ENCODE results near the gene USP5. TPM values are rescaled to one million over a fixed set of nuclear protein-coding genes. Genes with fewer than 3 reads are reported as not detected.

The USP5 gene
- total and polyA plus RNA-seq, 2 experiments from 2014 or later = 61.6 to 78.9 TPM

DNA sequence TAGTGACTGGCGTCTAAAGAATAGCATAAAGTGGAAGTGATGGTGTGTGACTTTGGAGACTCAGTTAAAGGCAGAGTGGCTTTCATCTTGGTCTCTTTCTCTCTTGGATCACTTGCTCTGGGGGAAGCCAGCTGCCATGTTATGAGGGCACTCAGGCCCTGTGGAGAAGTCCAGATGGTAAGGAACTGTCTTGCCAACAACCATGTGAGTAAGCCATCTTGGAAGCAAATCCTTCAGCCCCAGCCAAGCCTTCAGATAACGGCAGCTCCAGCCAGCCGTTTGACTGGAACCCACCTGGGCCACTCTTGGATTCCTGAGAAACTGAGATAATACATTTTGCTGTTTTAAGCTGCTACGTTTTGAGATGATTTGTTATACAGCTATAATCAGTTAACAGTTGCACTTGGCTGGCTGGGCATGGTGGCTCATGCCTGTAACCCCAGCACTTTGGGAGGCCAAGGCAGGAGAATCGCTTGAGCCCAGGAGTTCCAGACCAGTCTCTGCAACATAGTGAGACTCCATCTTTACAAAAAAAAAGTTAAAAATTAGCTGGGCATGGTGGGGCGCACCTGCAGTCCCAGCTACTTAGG, 45.0 kb downstream of the USP5 start:
- H3K4me3 ChIP-seq = no peak overlapping the region
- no peak overlapping the region for H3K4me2 ChIP-seq
- H3K4me1 ChIP-seq (ENCODE audit: insufficient read depth) = no peaks in the 10 kb centered on the region
- peaks cover 3% of the 10 kb centered on the region for H3K79me2 ChIP-seq
- TF ChIP-seq EZH2 (IDR thresholded peaks at IDR 0.05; ENCODE audit: borderline replicate concordance) (no peak), EZH2phosphoT487 (IDR thresholded peaks at IDR 0.05; ENCODE audit: low read depth, severe bottlenecking, unreplicated experiment) (no peak)
- TF ChIP-seq, protein P1, sequence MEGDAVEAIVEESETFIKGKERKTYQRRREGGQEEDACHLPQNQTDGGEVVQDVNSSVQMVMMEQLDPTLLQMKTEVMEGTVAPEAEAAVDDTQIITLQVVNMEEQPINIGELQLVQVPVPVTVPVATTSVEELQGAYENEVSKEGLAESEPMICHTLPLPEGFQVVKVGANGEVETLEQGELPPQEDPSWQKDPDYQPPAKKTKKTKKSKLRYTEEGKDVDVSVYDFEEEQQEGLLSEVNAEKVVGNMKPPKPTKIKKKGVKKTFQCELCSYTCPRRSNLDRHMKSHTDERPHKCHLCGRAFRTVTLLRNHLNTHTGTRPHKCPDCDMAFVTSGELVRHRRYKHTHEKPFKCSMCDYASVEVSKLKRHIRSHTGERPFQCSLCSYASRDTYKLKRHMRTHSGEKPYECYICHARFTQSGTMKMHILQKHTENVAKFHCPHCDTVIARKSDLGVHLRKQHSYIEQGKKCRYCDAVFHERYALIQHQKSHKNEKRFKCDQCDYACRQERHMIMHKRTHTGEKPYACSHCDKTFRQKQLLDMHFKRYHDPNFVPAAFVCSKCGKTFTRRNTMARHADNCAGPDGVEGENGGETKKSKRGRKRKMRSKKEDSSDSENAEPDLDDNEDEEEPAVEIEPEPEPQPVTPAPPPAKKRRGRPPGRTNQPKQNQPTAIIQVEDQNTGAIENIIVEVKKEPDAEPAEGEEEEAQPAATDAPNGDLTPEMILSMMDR (IDR thresholded peaks at IDR 0.05; ENCODE audit: poor library complexity) = no peak
- no peaks in the 10 kb centered on the region for H4K20me1 ChIP-seq (ENCODE audit: insufficient read depth, poor library complexity, severe bottlenecking)
- H2AFZ ChIP-seq = no peak overlapping the region
- no peak for DNase-seq (ENCODE audit: low spot score)
- H3K27me3 ChIP-seq = no peaks in the 10 kb centered on the region
- H3K9me3 ChIP-seq (ENCODE audit: low read depth) = no peaks in the 10 kb centered on the region
- no peaks in the 10 kb centered on the region for H3K9me2 ChIP-seq (replicated peaks; ENCODE audit: insufficient read depth)
- H3K36me3 ChIP-seq (replicated peaks; ENCODE audit: insufficient read depth, low read depth) = no peaks in the 10 kb centered on the region
- no peak overlapping the region for H3K27ac ChIP-seq
- WGBS (ENCODE audit: low lambda C conversion rate, missing lambda C conversion rate) = 94% methylated on average over 6 of the region's 6 CpGs

DNA sequence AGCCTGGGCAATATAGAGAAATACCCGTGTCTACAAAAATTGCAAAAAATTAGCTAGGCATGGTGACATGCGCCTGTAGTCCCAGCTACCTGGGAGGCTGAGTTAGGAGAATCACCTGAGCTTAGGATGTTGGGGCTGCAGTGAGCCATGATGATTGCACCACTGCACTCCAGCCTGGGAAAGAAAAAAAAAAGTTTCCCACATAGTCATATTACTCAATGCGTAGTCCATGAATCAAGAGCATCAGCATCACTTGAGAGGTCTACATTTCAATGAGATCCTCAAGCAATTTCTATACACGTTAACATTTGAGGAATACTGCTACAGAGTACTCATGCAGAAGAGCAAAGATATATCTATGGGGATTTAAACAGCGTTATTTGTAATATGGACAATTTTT, 47.5 kb downstream of the USP5 start:
- TF ChIP-seq, protein P1 (IDR thresholded peaks at IDR 0.05; ENCODE audit: poor library complexity) = no peak
- no peak for TF ChIP-seq EZH2 (IDR thresholded peaks at IDR 0.05; ENCODE audit: borderline replicate concordance)
- no peak for TF ChIP-seq EZH2phosphoT487 (IDR thresholded peaks at IDR 0.05; ENCODE audit: low read depth, severe bottlenecking, unreplicated experiment)
- Histone ChIP-seq H3K36me3 (replicated peaks; ENCODE audit: insufficient read depth, low read depth) (no peaks in the 10 kb centered on the region), H3K9me3 (ENCODE audit: low read depth) (no peaks in the 10 kb centered on the region), H3K9me2 (replicated peaks; ENCODE audit: insufficient read depth) (no peaks in the 10 kb centered on the region), H2AFZ (no peak overlapping the region), H3K27me3 (no peaks in the 10 kb centered on the region), H4K20me1 (ENCODE audit: insufficient read depth, poor library complexity, severe bottlenecking) (no peaks in the 10 kb centered on the region), H3K4me3 (no peak overlapping the region), H3K27ac (no peak overlapping the region), H3K4me1 (ENCODE audit: insufficient read depth) (peaks cover 8% of the 10 kb centered on the region), H3K4me2 (no peak overlapping the region), H3K79me2 (no peaks in the 10 kb centered on the region)
- no peak for DNase-seq (ENCODE audit: low spot score)
- WGBS (ENCODE audit: low lambda C conversion rate, missing lambda C conversion rate) = 92% methylated on average over 5 of the region's 5 CpGs

DNA sequence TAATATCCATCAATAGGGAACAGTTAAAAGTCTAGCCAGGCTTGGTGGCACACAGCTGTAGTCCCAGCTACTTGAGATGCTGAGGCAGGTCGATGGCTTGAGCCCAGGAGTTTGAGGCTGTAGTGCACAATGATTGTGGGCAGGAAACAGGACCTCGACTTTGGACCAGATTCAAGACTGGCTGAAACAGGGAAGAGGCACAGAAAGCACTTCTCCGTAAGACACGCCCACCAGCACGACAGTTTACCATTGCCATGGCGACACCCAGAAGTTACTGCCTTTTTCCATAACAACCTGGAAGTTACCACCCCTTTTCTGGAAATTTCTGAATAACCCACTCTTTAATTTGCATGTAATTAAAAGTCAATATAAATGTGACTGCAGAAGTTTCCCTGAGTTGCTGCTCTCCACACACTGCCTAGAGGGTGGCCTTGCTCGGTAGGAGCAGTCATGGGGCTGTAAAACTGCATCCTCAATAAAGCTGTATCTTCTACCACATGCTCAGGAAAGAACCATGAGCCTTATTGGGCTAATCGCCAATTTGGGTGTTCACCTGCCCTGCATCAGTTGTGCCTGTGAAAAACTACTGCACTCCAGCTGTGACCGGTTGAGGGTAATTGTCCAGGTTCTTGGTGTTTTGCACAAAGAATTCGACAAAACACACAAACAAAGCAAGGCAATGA, 48.0 kb downstream of the USP5 start:
- Histone ChIP-seq H3K36me3 (replicated peaks; ENCODE audit: insufficient read depth, low read depth) (no peaks in the 10 kb centered on the region), H3K4me1 (ENCODE audit: insufficient read depth) (peaks cover 8% of the 10 kb centered on the region), H3K79me2 (no peaks in the 10 kb centered on the region), H3K27ac (no peak overlapping the region), H3K9me2 (replicated peaks; ENCODE audit: insufficient read depth) (no peaks in the 10 kb centered on the region), H3K27me3 (no peaks in the 10 kb centered on the region), H3K9me3 (ENCODE audit: low read depth) (no peaks in the 10 kb centered on the region), H3K4me3 (no peak overlapping the region), H2AFZ (no peak overlapping the region), H3K4me2 (no peak overlapping the region), H4K20me1 (ENCODE audit: insufficient read depth, poor library complexity, severe bottlenecking) (no peaks in the 10 kb centered on the region)
- WGBS (ENCODE audit: low lambda C conversion rate, missing lambda C conversion rate) = 79% methylated on average over 10 of the region's 10 CpGs
- DNase-seq (ENCODE audit: low spot score) = no peak
- TF ChIP-seq, protein P1 (IDR thresholded peaks at IDR 0.05; ENCODE audit: poor library complexity) = no peak
- TF ChIP-seq EZH2 (IDR thresholded peaks at IDR 0.05; ENCODE audit: borderline replicate concordance) (no peak), EZH2phosphoT487 (IDR thresholded peaks at IDR 0.05; ENCODE audit: low read depth, severe bottlenecking, unreplicated experiment) (no peak)

Measured in hepatocyte (in vitro differentiated cells).